A673 (cell line): ENCODE measurements around the gene PPP2R5A.

ENCODE experiments used
- EZH2 ChIP-seq: fragments of 200-600 bp; sonication (generic); IDR thresholded peaks from 2 replicates; pipeline ENCODE4 v1.6.1; 2017; ENCODE audit warnings: borderline replicate concordance, low read depth, mild to moderate bottlenecking, mixed read lengths, antibody characterized with exemption, low read length; ENCODE audit not compliant: poor library complexity, severe bottlenecking
- TF ChIP-seq, protein P1 (sequence below): fragments of 300-800, 200-600 bp; sonication (generic); conservative IDR thresholded peaks from 2 replicates; pipeline ENCODE4 v1.5.1; 2017; ENCODE audit warnings: low read depth, mild to moderate bottlenecking, antibody characterized with exemption, low read length, moderate library complexity, mixed read lengths

DNA sequence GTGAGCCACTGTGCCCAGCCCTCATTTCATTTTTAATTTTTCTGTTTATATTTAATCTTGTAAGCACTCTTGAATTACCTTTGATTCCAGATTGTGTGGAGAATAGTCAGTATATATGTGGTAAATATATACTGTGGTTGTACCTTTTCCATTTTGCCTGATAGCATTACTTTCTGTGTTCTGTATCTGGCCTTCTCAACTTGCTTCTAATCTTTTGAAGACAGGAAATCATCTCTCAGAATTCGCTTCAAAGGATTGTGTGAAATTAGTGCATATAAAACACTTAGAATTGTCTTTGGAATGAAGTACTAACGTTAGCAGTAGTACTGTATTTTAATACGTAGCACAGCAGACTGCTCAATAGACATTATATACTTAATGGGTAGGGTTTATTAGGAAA, 37.9 kb downstream of the PPP2R5A start:
- no peak for TF ChIP-seq EZH2
- TF ChIP-seq, protein P1, sequence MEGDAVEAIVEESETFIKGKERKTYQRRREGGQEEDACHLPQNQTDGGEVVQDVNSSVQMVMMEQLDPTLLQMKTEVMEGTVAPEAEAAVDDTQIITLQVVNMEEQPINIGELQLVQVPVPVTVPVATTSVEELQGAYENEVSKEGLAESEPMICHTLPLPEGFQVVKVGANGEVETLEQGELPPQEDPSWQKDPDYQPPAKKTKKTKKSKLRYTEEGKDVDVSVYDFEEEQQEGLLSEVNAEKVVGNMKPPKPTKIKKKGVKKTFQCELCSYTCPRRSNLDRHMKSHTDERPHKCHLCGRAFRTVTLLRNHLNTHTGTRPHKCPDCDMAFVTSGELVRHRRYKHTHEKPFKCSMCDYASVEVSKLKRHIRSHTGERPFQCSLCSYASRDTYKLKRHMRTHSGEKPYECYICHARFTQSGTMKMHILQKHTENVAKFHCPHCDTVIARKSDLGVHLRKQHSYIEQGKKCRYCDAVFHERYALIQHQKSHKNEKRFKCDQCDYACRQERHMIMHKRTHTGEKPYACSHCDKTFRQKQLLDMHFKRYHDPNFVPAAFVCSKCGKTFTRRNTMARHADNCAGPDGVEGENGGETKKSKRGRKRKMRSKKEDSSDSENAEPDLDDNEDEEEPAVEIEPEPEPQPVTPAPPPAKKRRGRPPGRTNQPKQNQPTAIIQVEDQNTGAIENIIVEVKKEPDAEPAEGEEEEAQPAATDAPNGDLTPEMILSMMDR, result no peak
